ENCODE results near the gene ATL3. TPM values are rescaled to one million over a fixed set of nuclear protein-coding genes. Genes with fewer than 3 reads are reported as not detected.

ATL3 gene
- polyA plus RNA-seq, 1 donor from 2014 or later, result 4.0 TPM

- TF ChIP-seq CTCF (IDR thresholded peaks at IDR 0.05; ENCODE audit: poor library complexity, severe bottlenecking) (no peak), EZH2 (IDR thresholded peaks at IDR 0.05; ENCODE audit: borderline replicate concordance, insufficient read depth, low read length, poor library complexity, severe bottlenecking) (no peak), TAF1 (IDR thresholded peaks at IDR 0.05; ENCODE audit: low read depth) (no peak), EP300 (conservative IDR thresholded peaks at IDR 0.05; ENCODE audit: poor library complexity, severe bottlenecking) (no peak), POLR2AphosphoS5 (IDR thresholded peaks at IDR 0.05) (no peak), MXI1 (conservative IDR thresholded peaks at IDR 0.05; ENCODE audit: poor library complexity, severe bottlenecking) (no peak), RAD21 (conservative IDR thresholded peaks at IDR 0.05) (no peak), SMC3 (conservative IDR thresholded peaks at IDR 0.05; ENCODE audit: poor library complexity) (no peak)
- TF ChIP-seq, protein P1, sequence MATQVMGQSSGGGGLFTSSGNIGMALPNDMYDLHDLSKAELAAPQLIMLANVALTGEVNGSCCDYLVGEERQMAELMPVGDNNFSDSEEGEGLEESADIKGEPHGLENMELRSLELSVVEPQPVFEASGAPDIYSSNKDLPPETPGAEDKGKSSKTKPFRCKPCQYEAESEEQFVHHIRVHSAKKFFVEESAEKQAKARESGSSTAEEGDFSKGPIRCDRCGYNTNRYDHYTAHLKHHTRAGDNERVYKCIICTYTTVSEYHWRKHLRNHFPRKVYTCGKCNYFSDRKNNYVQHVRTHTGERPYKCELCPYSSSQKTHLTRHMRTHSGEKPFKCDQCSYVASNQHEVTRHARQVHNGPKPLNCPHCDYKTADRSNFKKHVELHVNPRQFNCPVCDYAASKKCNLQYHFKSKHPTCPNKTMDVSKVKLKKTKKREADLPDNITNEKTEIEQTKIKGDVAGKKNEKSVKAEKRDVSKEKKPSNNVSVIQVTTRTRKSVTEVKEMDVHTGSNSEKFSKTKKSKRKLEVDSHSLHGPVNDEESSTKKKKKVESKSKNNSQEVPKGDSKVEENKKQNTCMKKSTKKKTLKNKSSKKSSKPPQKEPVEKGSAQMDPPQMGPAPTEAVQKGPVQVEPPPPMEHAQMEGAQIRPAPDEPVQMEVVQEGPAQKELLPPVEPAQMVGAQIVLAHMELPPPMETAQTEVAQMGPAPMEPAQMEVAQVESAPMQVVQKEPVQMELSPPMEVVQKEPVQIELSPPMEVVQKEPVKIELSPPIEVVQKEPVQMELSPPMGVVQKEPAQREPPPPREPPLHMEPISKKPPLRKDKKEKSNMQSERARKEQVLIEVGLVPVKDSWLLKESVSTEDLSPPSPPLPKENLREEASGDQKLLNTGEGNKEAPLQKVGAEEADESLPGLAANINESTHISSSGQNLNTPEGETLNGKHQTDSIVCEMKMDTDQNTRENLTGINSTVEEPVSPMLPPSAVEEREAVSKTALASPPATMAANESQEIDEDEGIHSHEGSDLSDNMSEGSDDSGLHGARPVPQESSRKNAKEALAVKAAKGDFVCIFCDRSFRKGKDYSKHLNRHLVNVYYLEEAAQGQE (IDR thresholded peaks at IDR 0.05; ENCODE audit: borderline replicate concordance), result no peak
- H3K36me3 ChIP-seq (ENCODE audit: insufficient read depth, low read length), result no peaks in the 10 kb centered on the region
- no peaks in the 10 kb centered on the region for H3K27me3 ChIP-seq (ENCODE audit: insufficient read depth, low read depth, low read length)
- H3K4me3 ChIP-seq (ENCODE audit: low read length), result no peak overlapping the region
- no peaks in the 10 kb centered on the region for H3K79me2 ChIP-seq (replicated peaks; ENCODE audit: insufficient read depth, low read length)
- H3K9ac ChIP-seq (ENCODE audit: low read length), result no peak overlapping the region
- H3K27ac ChIP-seq (ENCODE audit: low read length), result no peak overlapping the region
- H3F3A ChIP-seq (ENCODE audit: insufficient read depth, low read length, poor library complexity, severe bottlenecking), result no peaks in the 10 kb centered on the region
- H4K20me1 ChIP-seq (ENCODE audit: insufficient read depth), result no peaks in the 10 kb centered on the region
- H3K9me2 ChIP-seq (ENCODE audit: insufficient read depth, low read length), result no peaks in the 10 kb centered on the region
- H3K4me2 ChIP-seq (ENCODE audit: low read length), result no peak overlapping the region
- no peak overlapping the region for H2AFZ ChIP-seq (ENCODE audit: low read depth, low read length)
- H3K9me3 ChIP-seq (ENCODE audit: low read length), result no peaks in the 10 kb centered on the region
These were observed 28.0 kb downstream of the ATL3 start for GRCh38 chr11:63643205-63643604.

DNA sequence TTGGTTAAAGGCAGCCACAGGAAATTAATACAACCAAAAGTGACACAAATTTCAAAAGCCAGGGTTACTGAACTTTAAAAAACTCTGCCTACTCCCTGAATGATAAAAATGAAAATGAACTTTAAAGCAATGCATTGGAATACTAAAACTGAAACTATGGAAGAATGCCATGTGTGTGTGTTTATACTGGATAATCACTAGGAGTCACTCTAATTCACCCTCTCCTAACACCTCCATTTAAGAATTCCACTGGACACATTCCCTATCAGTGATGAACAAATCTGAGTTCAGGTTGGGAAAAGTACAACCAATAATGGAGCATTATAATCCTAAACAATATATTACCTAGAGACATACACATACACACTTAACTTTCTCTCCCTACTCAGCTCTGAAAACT, 29.4 kb downstream of the ATL3 start:
- no peak overlapping the region for H3K27ac ChIP-seq (ENCODE audit: low read length)
- H3K27me3 ChIP-seq (ENCODE audit: insufficient read depth, low read depth, low read length), result no peaks in the 10 kb centered on the region
- TF ChIP-seq, protein P1 (IDR thresholded peaks at IDR 0.05; ENCODE audit: borderline replicate concordance), result no peak
- no peak for TF ChIP-seq CTCF (IDR thresholded peaks at IDR 0.05; ENCODE audit: poor library complexity, severe bottlenecking)
- no peaks in the 10 kb centered on the region for H3K36me3 ChIP-seq (ENCODE audit: insufficient read depth, low read length)
- H3F3A ChIP-seq (ENCODE audit: insufficient read depth, low read length, poor library complexity, severe bottlenecking), result no peaks in the 10 kb centered on the region
- no peak overlapping the region for H3K4me2 ChIP-seq (ENCODE audit: low read length)
- H3K9me3 ChIP-seq (ENCODE audit: low read length), result no peaks in the 10 kb centered on the region
- no peaks in the 10 kb centered on the region for H4K20me1 ChIP-seq (ENCODE audit: insufficient read depth)
- H2AFZ ChIP-seq (ENCODE audit: low read depth, low read length), result no peak overlapping the region
- H3K9me2 ChIP-seq (ENCODE audit: insufficient read depth, low read length), result no peaks in the 10 kb centered on the region
- no peaks in the 10 kb centered on the region for H3K79me2 ChIP-seq (replicated peaks; ENCODE audit: insufficient read depth, low read length)
- H3K9ac ChIP-seq (ENCODE audit: low read length), result no peak overlapping the region
- H3K4me3 ChIP-seq (ENCODE audit: low read length), result no peak overlapping the region

Data from neural cell (in vitro differentiated cells).